Measurements from ENCODE around the gene POP4.

- no peak for TF ChIP-seq CTCF (IDR thresholded peaks at IDR 0.05; ENCODE audit: control extremely low read depth in 1 of 3, insufficient read depth in 1 of 3, low read depth in 1 of 3, low read length in 3 of 3)
- TF ChIP-seq GTF2F1 (IDR thresholded peaks at IDR 0.05; ENCODE audit: borderline replicate concordance, low read depth, low read length), result no peak
- TF ChIP-seq CHD2 (IDR thresholded peaks at IDR 0.05; ENCODE audit: low read length), result no peak
- no peak for TF ChIP-seq SAP30 (IDR thresholded peaks at IDR 0.05; ENCODE audit: insufficient read depth, insufficient replicate concordance, low read length)
- TF ChIP-seq EP300 (IDR thresholded peaks at IDR 0.05; ENCODE audit: borderline replicate concordance in 1 of 2, low read depth in 2 of 2, low read length in 2 of 2), result no peak
- no peak for TF ChIP-seq USF2 (IDR thresholded peaks at IDR 0.05; ENCODE audit: low read length)
- TF ChIP-seq EZH2 (IDR thresholded peaks at IDR 0.05; ENCODE audit: low read depth, low read length, severe bottlenecking), result no peak
- no peak for TF ChIP-seq POLR2A (IDR thresholded peaks at IDR 0.05; ENCODE audit: control extremely low read depth in 1 of 2, low read depth in 2 of 2, low read length in 2 of 2)
- TF ChIP-seq YY1 (IDR thresholded peaks at IDR 0.05; ENCODE audit: low read depth, low read length), result no peak
- TF ChIP-seq BACH1 (IDR thresholded peaks at IDR 0.05; ENCODE audit: low read length), result no peak
- TF ChIP-seq TEAD4 (IDR thresholded peaks at IDR 0.05; ENCODE audit: low read depth, low read length), result no peak
Observed at GRCh38 chr19:29571181-29571580, 34.9 kb upstream of the POP4 start.
